GM06990 (cell line): ENCODE results near the gene PPP1R12B.
"Not testable (repeated sequence)": the region's sequence is repeated elsewhere in the genome, so short reads cannot be mapped to it uniquely, and the experiment has no call there.

Source experiments
- DNase-seq: peaks from one replicate; pipeline ENCODE4 v3.0.0-alpha.2; 2011; ENCODE audit not compliant: insufficient read length; ENCODE audit errors: extremely low read depth
- H3K27me3 ChIP-seq: replicated peaks from 2 replicates; pipeline ENCODE4 v1.6.0; 2011; ENCODE audit warnings: low read length; ENCODE audit not compliant: control insufficient read depth, insufficient read depth
- H3K36me3 ChIP-seq: 2 replicates; pipeline ENCODE4 v1.5.1; 2011; ENCODE audit warnings: low read length; ENCODE audit not compliant: control insufficient read depth, insufficient read depth
- H3K4me3 ChIP-seq: replicated peaks from 2 replicates; pipeline ENCODE4 v1.5.1; 2011; ENCODE audit warnings: low read depth, mild to moderate bottlenecking, control low read depth, low read length
- CTCF ChIP-seq: IDR thresholded peaks from 2 replicates; pipeline ENCODE4 v1.5.1; 2011; ENCODE audit warnings: low read length, control low read depth, mild to moderate bottlenecking, inconsistent platforms; ENCODE audit not compliant: insufficient read depth, poor library complexity, severe bottlenecking

PPP1R12B gene

GRCh38 chr1:202616355-202616915 lies 267.9 kb downstream of the PPP1R12B start:
- no peak for DNase-seq
- Histone ChIP-seq H3K27me3 (no peaks in the 10 kb centered on the region), H3K4me3 (no peak overlapping the region), H3K36me3 (no peaks in the 10 kb centered on the region)
- TF ChIP-seq CTCF = no peak

GRCh38 chr1:202619012-202619411 lies 270.5 kb downstream of the PPP1R12B start:
- H3K4me3 ChIP-seq, DNase-seq, H3K36me3 ChIP-seq, H3K27me3 ChIP-seq: not testable (repeated sequence)

- Histone ChIP-seq H3K27me3 (no peaks in the 10 kb centered on the region), H3K4me3 (no peak overlapping the region), H3K36me3 (no peaks in the 10 kb centered on the region)
- DNase-seq = no peak
- no peak for TF ChIP-seq CTCF
Measured at GRCh38 chr1:202619505-202619904, 271.0 kb downstream of the PPP1R12B start.

GRCh38 chr1:202620036-202620435 lies 271.5 kb downstream of the PPP1R12B start:
- H3K27me3 ChIP-seq, DNase-seq, H3K4me3 ChIP-seq, H3K36me3 ChIP-seq: not testable (repeated sequence)

- H3K36me3 ChIP-seq = no peaks in the 10 kb centered on the region
- no peak overlapping the region for H3K4me3 ChIP-seq
- H3K27me3 ChIP-seq = no peaks in the 10 kb centered on the region
- no peak for DNase-seq
- TF ChIP-seq CTCF = no peak
Measured at GRCh38 chr1:202621446-202621845, 272.9 kb downstream of the PPP1R12B start.

- Histone ChIP-seq H3K27me3 (no peaks in the 10 kb centered on the region), H3K36me3 (no peaks in the 10 kb centered on the region), H3K4me3 (no peak overlapping the region)
- TF ChIP-seq CTCF = no peak
- no peak for DNase-seq
Measured at GRCh38 chr1:202622388-202622787, 273.9 kb downstream of the PPP1R12B start.

GRCh38 chr1:202623075-202623474 lies 274.6 kb downstream of the PPP1R12B start:
- Histone ChIP-seq H3K27me3 (no peaks in the 10 kb centered on the region), H3K36me3 (no peaks in the 10 kb centered on the region), H3K4me3 (no peak overlapping the region)
- DNase-seq = no peak
- TF ChIP-seq CTCF = no peak

GRCh38 chr1:202623476-202623875 lies 275.0 kb downstream of the PPP1R12B start:
- DNase-seq, H3K4me3 ChIP-seq, H3K27me3 ChIP-seq, H3K36me3 ChIP-seq: not testable (repeated sequence)
